ENCODE data around the gene AGER.
"Not testable (repeated sequence)": the region's sequence is repeated elsewhere in the genome, so short reads cannot be mapped to it uniquely, and the experiment has no call there.

AGER gene

GRCh38 chr6:32146687-32147086 is 37.4 kb downstream of the AGER start:
- DNase-seq: no peak

DNA sequence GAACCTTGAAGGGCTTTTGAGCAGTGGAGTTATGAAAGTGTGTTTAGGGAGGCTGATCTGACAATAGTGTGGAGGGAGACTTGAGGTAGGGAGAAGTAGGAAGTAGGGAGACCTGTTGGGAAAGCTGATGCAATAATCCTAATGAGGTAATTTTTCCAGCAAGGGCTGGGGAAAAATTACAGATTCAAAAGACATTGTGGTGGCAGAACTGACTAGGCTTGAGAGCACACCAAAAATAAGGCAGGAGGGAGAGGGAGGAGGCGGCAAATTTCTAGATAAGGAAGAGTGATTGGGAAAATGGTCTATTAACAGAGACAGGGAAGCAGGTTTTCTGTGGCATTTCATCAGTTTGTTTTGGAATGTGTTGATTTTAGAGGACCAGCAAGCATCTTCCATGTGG is 37.8 kb downstream of the AGER start:
- no peak for DNase-seq

DNA sequence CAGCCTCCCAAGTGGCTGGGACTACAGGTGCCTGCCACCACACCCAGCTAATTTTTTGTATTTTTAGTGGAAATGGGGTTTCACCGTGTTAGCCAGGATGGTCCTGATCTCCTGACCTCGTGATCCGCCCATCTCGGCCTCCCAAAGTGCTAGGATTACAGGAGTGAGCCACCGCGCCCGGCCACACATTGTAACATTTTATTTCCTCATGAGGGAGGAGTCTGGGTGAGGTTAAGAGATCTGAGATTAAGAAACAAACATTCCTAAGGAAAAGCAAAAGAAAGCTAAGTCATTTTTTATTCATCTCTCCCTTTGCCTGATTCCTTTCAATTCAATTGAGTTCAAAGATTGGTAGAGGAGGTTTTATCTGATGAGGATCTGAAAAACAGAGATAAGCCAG is 39.8 kb downstream of the AGER start:
- not testable (repeated sequence) for DNase-seq

- DNase-seq: no peak
Observed at GRCh38 chr6:32140420-32141046, 43.5 kb downstream of the AGER start.

GRCh38 chr6:32139590-32139989 is 44.5 kb downstream of the AGER start:
- no peak for DNase-seq

DNA sequence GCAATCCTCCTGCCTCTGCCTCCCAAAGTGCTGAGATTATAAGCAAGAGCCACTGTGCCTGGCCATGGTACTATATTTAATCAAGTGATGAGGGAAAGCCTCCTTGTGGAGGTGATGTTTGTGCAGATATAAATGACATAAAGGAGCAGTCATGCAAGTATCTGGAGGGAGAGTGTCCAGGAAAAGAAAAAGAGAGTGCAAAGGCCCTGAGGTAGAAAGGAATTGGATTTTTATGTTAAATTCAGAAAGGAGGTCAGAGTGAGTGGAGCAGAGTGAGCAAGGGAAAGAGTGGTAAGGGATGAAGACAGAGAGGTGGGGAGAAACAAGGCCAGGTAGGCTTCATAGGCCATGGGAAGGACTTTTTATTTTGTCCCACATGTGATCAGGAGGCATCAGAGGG is 46.6 kb downstream of the AGER start:
- DNase-seq: no peak

- DNase-seq: no peak
Observed at GRCh38 chr6:32133786-32134185, 50.3 kb downstream of the AGER start.

DNA sequence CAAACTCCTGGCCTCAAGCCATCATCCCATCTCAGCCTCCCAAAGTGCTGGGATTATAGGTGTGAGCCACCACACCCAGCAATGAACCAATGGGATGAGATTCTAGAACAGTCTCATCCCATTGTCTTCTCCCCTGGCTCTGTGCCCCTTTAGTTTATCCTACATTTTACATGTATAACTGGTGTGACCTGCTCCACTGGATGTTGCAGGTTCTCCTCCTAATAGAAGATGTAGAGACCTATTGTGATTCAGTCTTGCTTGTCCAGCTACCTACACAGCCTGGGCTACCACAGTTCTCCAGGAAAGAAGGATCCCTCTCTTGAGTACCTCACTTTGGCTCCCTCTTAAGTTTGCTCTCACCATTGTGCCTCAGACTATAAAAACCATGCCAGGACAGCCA is 51.9 kb downstream of the AGER start:
- DNase-seq: no peak

- no peak for DNase-seq
Observed at GRCh38 chr6:32131439-32131948, 52.6 kb downstream of the AGER start.

All from cortex of kidney (tissue), 1 donor.